AG04449 (cell line): Measurements from ENCODE around the gene C19orf38.
"Not testable (repeated sequence)": the region's sequence is repeated elsewhere in the genome, so short reads cannot be mapped to it uniquely, and the experiment has no call there.

ENCODE experiments used
- CTCF ChIA-PET: fragments of 350-600 bp; formaldehyde crosslinking; extraction: SDS; loops from one replicate; lab custom pipeline; 2021; ENCODE audit warnings: antibody characterized with exemption; lab: Yijun Ruan, JAX
- POLR2A ChIA-PET: fragments of 400-600, 350-600 bp; formaldehyde crosslinking; extraction: SDS; loops from one replicate; lab custom pipeline; 2020; ENCODE audit warnings: antibody characterized with exemption, inconsistent platforms; lab: Yijun Ruan, JAX
- DNase-seq: peaks from one replicate; pipeline ENCODE4 v3.0.0-alpha.2; 2010; ENCODE audit warnings: low read depth, low spot score
- H3K4me3 ChIP-seq: 2 replicates; pipeline ENCODE4 v1.5.1; 2011; ENCODE audit warnings: low read depth, mild to moderate bottlenecking, control low read depth, low read length
- CTCF ChIP-seq: IDR thresholded peaks from one replicate; pipeline ENCODE4 v1.5.1; 2011; ENCODE audit warnings: mild to moderate bottlenecking, moderate library complexity, low read length, control low read depth, inconsistent platforms; ENCODE audit not compliant: insufficient read depth; ENCODE audit errors: missing control alignments

The C19orf38 gene

DNA sequence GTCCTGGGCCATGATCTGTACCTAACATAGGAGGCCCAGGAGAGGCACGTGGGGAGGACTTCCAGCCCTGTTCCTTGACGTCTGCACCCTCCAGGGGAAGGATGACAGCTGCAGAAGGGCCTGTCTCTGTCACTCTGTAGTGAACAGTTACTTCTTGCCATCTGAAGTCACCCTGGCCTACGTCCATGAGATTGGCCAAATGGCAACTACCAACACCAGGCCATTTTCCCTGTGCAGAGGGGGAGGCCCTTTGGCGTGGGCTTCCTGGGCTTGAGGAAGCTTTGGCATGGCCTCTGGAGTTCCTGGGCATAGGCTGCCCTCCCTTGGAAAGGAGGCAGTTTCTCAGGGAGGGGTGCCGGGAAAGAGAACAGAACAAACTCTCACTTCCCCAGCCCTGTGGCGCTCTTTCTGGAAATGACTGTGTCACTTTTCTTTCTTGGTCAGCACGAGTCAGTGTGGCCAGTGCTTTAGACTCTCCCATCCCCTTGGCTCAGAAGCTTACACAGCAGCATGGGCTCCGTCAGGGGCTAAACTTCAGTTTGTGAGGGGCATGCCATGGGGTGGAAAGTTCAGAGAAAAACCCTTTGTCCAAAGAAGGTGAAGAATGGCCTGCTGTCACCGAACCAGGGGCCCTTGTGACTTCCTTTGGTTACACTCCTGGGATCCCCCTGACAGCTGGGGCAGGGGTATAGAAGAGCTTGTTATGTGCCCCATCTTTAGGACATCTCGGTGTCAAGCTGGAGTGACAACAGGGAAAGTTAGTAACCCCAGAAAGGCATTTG lies 28.4 kb downstream of the C19orf38 start:
- TF ChIP-seq CTCF = no peak
- ChIA-PET CTCF (interaction anchor here (0.7 to 5.8 kb wide), 3 partner anchors 11 to 59 kb away, joined by 3 to 43 read pairs (median 4); no protein-coding TSS in a partner anchor), POLR2A (interaction anchor here (0.9 kb wide), 1 partner anchor 13 kb away, joined by 3 read pairs; no protein-coding TSS in a partner anchor)
- H3K4me3 ChIP-seq = no peak overlapping the region
- no peak for DNase-seq

GRCh38 chr19:10877608-10878007 lies 29.4 kb downstream of the C19orf38 start:
- DNase-seq, POLR2A ChIA-PET, H3K4me3 ChIP-seq: not testable (repeated sequence)
- CTCF ChIA-PET = interaction anchor here (1.2 to 5.8 kb wide), 2 partner anchors 12 to 58 kb away, joined by 4 to 43 read pairs; no protein-coding TSS in a partner anchor

DNA sequence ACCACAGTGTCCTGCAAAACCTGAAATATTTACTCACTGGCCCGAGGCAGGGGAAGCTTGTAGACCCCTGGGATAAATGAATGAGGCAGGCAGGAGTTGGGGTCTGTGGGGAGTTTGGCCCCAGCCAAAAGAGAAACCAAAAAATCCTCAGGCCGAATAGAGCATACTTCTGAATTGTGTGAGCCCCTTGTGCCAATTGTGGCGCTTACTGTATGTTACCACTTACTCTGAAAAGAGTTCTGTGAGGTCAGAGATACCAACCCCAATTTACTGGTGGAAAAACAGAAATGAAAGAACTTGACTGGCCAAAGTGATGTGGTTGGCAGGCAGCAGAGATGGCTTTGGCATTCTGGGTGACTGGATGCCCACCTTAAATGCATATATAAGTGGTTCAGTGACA lies 30.0 kb downstream of the C19orf38 start:
- CTCF ChIA-PET = interaction anchor here (5.8 kb wide), 1 partner anchor 13 kb away, joined by 43 read pairs; no protein-coding TSS in a partner anchor
- no peak for DNase-seq
- no peak for TF ChIP-seq CTCF
- no peak overlapping the region for H3K4me3 ChIP-seq
- POLR2A ChIA-PET = no interaction called here

DNA sequence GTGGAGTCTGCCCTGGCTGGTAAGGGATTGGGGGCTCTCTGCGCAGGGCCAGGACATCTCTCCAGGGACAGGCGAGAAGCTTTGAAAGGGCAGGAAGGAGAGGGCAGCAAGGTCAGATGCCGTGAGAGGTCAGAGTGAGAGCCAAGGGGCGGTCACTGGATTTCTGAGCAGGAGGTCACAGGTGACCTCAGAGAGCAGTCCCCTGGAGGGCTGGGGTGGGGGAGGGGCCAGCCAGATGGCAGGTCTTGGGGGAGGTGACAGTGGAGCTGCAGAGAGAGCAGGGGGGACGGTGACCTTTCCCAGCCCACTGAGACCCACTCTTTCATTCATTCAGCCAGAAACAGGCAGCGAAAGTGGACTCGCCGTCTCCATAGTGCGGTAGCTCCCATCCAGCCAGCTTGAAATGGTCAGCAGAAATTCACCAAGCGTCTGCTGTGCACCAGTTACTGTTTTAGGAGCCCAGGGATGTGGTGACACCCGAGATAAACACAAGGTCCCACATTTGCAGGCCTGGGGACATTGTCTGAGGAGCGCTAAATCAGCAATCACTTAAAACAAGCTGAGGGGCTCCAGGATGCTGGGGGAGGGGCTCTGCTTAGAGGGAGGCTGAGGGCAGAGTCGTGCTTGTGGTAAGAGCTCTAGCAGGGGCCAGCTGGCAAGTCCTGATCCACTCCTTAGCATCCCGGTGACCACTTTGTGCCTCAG lies 33.3 kb downstream of the C19orf38 start:
- TF ChIP-seq CTCF = no peak
- no peak for DNase-seq
- ChIA-PET CTCF (interaction anchor here (0.9 to 7.5 kb wide), 8 partner anchors 8 to 55 kb away, joined by 3 to 111 read pairs (median 5); partner anchors contain the start of gene CARM1), POLR2A (no interaction called here)
- no peak overlapping the region for H3K4me3 ChIP-seq

DNA sequence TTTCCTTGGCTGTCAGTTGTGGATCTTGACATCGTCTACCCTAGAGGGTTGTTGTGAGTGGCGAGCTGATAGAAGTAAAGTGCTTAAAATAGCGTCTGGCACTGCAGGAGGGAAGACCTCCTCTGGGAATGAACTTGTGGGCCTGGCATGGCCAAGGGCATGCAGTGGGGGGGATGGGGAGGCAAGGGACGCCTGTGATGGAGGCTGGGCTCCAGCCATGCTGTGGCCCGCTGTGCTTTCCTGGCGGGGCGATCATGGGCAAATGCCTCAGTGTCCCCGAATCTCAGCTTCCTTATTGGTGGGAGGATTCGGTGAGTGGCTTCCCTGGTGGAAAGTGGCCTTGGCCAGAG lies 33.9 kb downstream of the C19orf38 start:
- ChIA-PET CTCF (interaction anchor here (0.9 to 7.5 kb wide), 7 partner anchors 8 to 54 kb away, joined by 3 to 111 read pairs (median 5); partner anchors contain the start of gene CARM1), POLR2A (no interaction called here)
- DNase-seq = no peak
- H3K4me3 ChIP-seq = no peak overlapping the region
- no peak for TF ChIP-seq CTCF

GRCh38 chr19:10884274-10884673 lies 36.1 kb downstream of the C19orf38 start:
- POLR2A ChIA-PET = no interaction called here
- no peak for DNase-seq
- no peak for TF ChIP-seq CTCF
- no peak overlapping the region for H3K4me3 ChIP-seq
- CTCF ChIA-PET = interaction anchor here (2.8 to 7.5 kb wide), 2 partner anchors 11 kb away, joined by 10 to 111 read pairs; partner anchors contain the start of gene CARM1
